Muscle of arm (tissue), 12 donors: ENCODE results near the gene SCN4A. TPM values are rescaled to one million over a fixed set of nuclear protein-coding genes. Genes with fewer than 3 reads are reported as not detected.

Experiments used
- polyA plus RNA-seq, 12 donors: library from polyadenylated mRNA; unstranded; fragments of 120-200 nt; gene quantifications; one replicate each; pipeline ENCODE4 v1.2.1, GENCODE V29; 2013; ENCODE audit not compliant: insufficient read length in 12 of 12

Gene SCN4A
- polyA plus RNA-seq, 12 donors, result 13.9 to 53.0 (median 39.3) TPM; not detected in 1

Other genes with a start within 250 kb of the SCN4A start
- gene STRADA, start 231.1 kb downstream of the SCN4A start, polyA plus RNA-seq, result 10 to 100 TPM in 11 of 12 donors, not detected in 1; 19.0 to 60.5 (median 27.1) TPM
- 10 to 100 TPM in 11 of 12 donors, not detected in 1; 43.8 to 73.2 (median 59.4) TPM for gene CCDC47, start 199.3 kb downstream of the SCN4A start, polyA plus RNA-seq
- gene DDX42, start 198.7 kb downstream of the SCN4A start, polyA plus RNA-seq, result 100 to 1,000 TPM in 9 of 12 donors, 10 to 100 TPM in 2, not detected in 1; 80.5 to 177 (median 109) TPM
- 100 to 1,000 TPM in 10 of 12 donors, 10 to 100 TPM in 1, not detected in 1; 95.6 to 118 (median 109) TPM for gene PSMC5, start 145.5 kb downstream of the SCN4A start, polyA plus RNA-seq
- gene FTSJ3, start 145.3 kb downstream of the SCN4A start, polyA plus RNA-seq, result 10 to 100 TPM in 11 of 12 donors, not detected in 1; 27.6 to 47.4 (median 32.6) TPM
- gene SMARCD2, start 130.2 kb downstream of the SCN4A start, polyA plus RNA-seq, result 10 to 100 TPM in 11 of 12 donors, not detected in 1; 24.0 to 63.6 (median 27.1) TPM
- 1 to 10 TPM in 9 of 12 donors, under 1 TPM in 1, not detected in 2; 0.73 to 10.0 (median 3.1) TPM for gene CSH2, start 99.2 kb downstream of the SCN4A start, polyA plus RNA-seq
- gene GH2, start 91.0 kb downstream of the SCN4A start, polyA plus RNA-seq, result not detected
- gene CSH1, start 76.3 kb downstream of the SCN4A start, polyA plus RNA-seq, result 10 to 100 TPM in 3 of 12 donors, 1 to 10 TPM in 6, under 1 TPM in 1, not detected in 2; 0.58 to 19.1 (median 7.0) TPM
- gene CSHL1, start 61.7 kb downstream of the SCN4A start, polyA plus RNA-seq, result under 1 TPM in 4 of 12 donors, not detected in 8; 0.30 to 0.83 (median 0.61) TPM
- not detected for gene GH1, start 54.1 kb downstream of the SCN4A start, polyA plus RNA-seq
- 1 to 10 TPM in 9 of 12 donors, under 1 TPM in 1, not detected in 2; 0.88 to 8.4 (median 2.2) TPM for gene CD79B, start 40.6 kb downstream of the SCN4A start, polyA plus RNA-seq
- gene PRR29, start 25.4 kb upstream of the SCN4A start, polyA plus RNA-seq, result 1 to 10 TPM in 11 of 12 donors, not detected in 1; 1.7 to 5.4 (median 2.4) TPM
- gene ICAM2, start 47.7 kb upstream of the SCN4A start, polyA plus RNA-seq, result 10 to 100 TPM in 11 of 12 donors, not detected in 1; 16.3 to 34.6 (median 24.8) TPM
- gene ERN1, start 157.2 kb upstream of the SCN4A start, polyA plus RNA-seq, result 1 to 10 TPM in 11 of 12 donors, not detected in 1; 4.1 to 7.2 (median 5.0) TPM